Mucosa of stomach (tissue), 1 donor: Measurements from ENCODE around the gene FAN1.

Source experiments
- H3K27me3 ChIP-seq: one replicate; pipeline ENCODE4 v1.7.0; 2013; ENCODE audit warnings: mild to moderate bottlenecking, low read length; ENCODE audit not compliant: control insufficient read depth, insufficient read depth
- H3K36me3 ChIP-seq: one replicate; pipeline ENCODE4 v1.7.0; 2013; ENCODE audit warnings: low read length; ENCODE audit not compliant: control insufficient read depth, insufficient read depth
- H3K4me1 ChIP-seq: one replicate; pipeline ENCODE4 v1.7.0; 2013; ENCODE audit warnings: mild to moderate bottlenecking, low read length; ENCODE audit not compliant: control insufficient read depth, insufficient read depth
- H3K4me3 ChIP-seq: one replicate; pipeline ENCODE4 v1.7.0; 2013; ENCODE audit warnings: low read length
- H3K9ac ChIP-seq: one replicate; pipeline ENCODE4 v1.7.0; 2013; ENCODE audit warnings: mild to moderate bottlenecking, low read length, moderate library complexity
- H3K9me3 ChIP-seq: one replicate; pipeline ENCODE4 v1.7.0; 2013; ENCODE audit warnings: mild to moderate bottlenecking, low read length, moderate library complexity; ENCODE audit not compliant: control insufficient read depth
- donor health status: Pancreatic carcinoma.

FAN1 gene

DNA sequence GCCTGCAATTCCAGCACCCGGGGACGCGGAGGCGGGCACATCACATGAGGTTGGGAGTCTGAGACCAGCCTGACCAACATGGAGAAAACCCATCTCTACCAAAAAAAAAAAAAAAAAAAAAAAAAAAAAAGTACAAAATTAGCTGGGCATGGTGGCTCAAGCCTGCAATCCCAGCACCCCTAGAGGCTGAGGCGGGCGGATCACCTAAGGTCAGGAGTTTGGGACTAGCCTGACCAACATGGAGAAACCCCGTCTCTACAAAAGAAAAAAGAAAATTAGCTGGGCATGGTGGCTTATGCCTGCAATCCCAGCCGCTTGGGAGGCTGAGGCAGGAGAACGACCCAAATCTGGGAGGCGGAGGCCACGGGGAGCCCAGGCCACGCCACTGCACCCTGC lies 7.5 kb upstream of the FAN1 start:
- no peaks in the 10 kb centered on the region for H3K4me1 ChIP-seq
- H3K27me3 ChIP-seq = no peaks in the 10 kb centered on the region
- no peak overlapping the region for H3K4me3 ChIP-seq
- no peaks in the 10 kb centered on the region for H3K36me3 ChIP-seq
- H3K9me3 ChIP-seq = no peaks in the 10 kb centered on the region
- H3K9ac ChIP-seq = no peak overlapping the region

GRCh38 chr15:30901889-30902288 lies 1.8 kb upstream of the FAN1 start:
- no peak overlapping the region for H3K9ac ChIP-seq
- H3K9me3 ChIP-seq = no peaks in the 10 kb centered on the region
- no peak overlapping the region for H3K4me3 ChIP-seq
- H3K36me3 ChIP-seq = no peaks in the 10 kb centered on the region
- H3K27me3 ChIP-seq = no peaks in the 10 kb centered on the region
- H3K4me1 ChIP-seq = peaks cover 5% of the 10 kb centered on the region

- Histone ChIP-seq H3K4me3 (no peak overlapping the region), H3K9ac (no peak overlapping the region), H3K4me1 (peaks cover 5% of the 10 kb centered on the region), H3K9me3 (no peaks in the 10 kb centered on the region), H3K27me3 (no peaks in the 10 kb centered on the region), H3K36me3 (no peaks in the 10 kb centered on the region)
These were observed 1.1 kb downstream of the FAN1 start for GRCh38 chr15:30904812-30905211.

DNA sequence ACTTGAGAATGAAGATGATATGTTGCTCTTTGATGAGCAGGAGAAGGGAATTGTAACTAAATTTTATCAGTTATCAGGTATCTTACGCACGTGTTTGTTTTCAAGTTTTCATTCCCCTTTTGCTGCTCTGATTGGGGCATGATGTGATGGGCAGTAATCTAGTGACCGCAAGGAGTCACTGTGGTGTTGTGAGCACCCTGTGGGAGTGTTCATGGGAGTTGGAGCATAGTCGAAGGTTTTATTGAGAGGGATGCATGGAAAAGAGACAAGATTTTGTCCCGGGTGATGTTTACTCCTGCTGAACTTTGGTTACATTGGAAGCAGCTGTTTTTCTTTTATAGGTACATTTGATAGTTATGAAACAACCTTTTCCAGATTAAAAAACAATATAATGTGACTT lies 2.1 kb downstream of the FAN1 start:
- Histone ChIP-seq H3K36me3 (no peaks in the 10 kb centered on the region), H3K9me3 (no peaks in the 10 kb centered on the region), H3K4me3 (no peak overlapping the region), H3K9ac (no peak overlapping the region), H3K27me3 (no peaks in the 10 kb centered on the region), H3K4me1 (peaks cover 5% of the 10 kb centered on the region)

DNA sequence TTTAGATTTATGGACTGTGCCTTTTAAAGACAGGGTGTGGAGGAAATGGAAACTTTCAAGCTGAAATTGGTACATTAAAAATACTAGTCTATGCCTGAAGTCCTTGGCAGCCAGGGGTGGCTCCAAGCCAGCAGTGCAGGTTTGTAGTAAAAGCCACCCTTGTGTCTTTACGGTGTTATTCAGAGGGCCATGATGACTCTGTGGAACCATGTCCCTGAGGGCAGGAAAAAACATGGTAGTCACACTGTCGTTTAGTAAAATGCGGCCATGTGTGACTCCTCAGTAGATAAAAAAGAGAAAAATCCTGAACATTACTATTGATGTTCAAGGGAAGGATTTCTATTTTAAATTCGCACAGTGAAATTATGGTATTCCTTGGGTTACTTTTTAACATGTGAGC lies 2.7 kb downstream of the FAN1 start:
- Histone ChIP-seq H3K9me3 (no peaks in the 10 kb centered on the region), H3K4me3 (no peak overlapping the region), H3K4me1 (peaks cover 5% of the 10 kb centered on the region), H3K36me3 (no peaks in the 10 kb centered on the region), H3K9ac (no peak overlapping the region), H3K27me3 (no peaks in the 10 kb centered on the region)

GRCh38 chr15:30913761-30914160 lies 10.0 kb downstream of the FAN1 start:
- Histone ChIP-seq H3K27me3 (no peaks in the 10 kb centered on the region), H3K9me3 (no peaks in the 10 kb centered on the region), H3K9ac (no peak overlapping the region), H3K4me1 (no peaks in the 10 kb centered on the region), H3K4me3 (no peak overlapping the region), H3K36me3 (no peaks in the 10 kb centered on the region)

GRCh38 chr15:30917013-30917412 lies 13.3 kb downstream of the FAN1 start:
- no peaks in the 10 kb centered on the region for H3K9me3 ChIP-seq
- no peak overlapping the region for H3K4me3 ChIP-seq
- H3K9ac ChIP-seq = no peak overlapping the region
- no peaks in the 10 kb centered on the region for H3K36me3 ChIP-seq
- H3K27me3 ChIP-seq = no peaks in the 10 kb centered on the region
- peaks cover 10% of the 10 kb centered on the region for H3K4me1 ChIP-seq

- peaks cover 15% of the 10 kb centered on the region for H3K4me1 ChIP-seq
- no peak overlapping the region for H3K4me3 ChIP-seq
- H3K27me3 ChIP-seq = no peaks in the 10 kb centered on the region
- H3K36me3 ChIP-seq = no peaks in the 10 kb centered on the region
- no peak overlapping the region for H3K9ac ChIP-seq
- no peaks in the 10 kb centered on the region for H3K9me3 ChIP-seq
These were observed 14.0 kb downstream of the FAN1 start for GRCh38 chr15:30917675-30918074.

GRCh38 chr15:30918366-30918765 lies 14.7 kb downstream of the FAN1 start:
- no peaks in the 10 kb centered on the region for H3K27me3 ChIP-seq
- H3K4me1 ChIP-seq = peaks cover 22% of the 10 kb centered on the region
- no peak overlapping the region for H3K4me3 ChIP-seq
- no peaks in the 10 kb centered on the region for H3K36me3 ChIP-seq
- H3K9ac ChIP-seq = no peak overlapping the region
- H3K9me3 ChIP-seq = no peaks in the 10 kb centered on the region

DNA sequence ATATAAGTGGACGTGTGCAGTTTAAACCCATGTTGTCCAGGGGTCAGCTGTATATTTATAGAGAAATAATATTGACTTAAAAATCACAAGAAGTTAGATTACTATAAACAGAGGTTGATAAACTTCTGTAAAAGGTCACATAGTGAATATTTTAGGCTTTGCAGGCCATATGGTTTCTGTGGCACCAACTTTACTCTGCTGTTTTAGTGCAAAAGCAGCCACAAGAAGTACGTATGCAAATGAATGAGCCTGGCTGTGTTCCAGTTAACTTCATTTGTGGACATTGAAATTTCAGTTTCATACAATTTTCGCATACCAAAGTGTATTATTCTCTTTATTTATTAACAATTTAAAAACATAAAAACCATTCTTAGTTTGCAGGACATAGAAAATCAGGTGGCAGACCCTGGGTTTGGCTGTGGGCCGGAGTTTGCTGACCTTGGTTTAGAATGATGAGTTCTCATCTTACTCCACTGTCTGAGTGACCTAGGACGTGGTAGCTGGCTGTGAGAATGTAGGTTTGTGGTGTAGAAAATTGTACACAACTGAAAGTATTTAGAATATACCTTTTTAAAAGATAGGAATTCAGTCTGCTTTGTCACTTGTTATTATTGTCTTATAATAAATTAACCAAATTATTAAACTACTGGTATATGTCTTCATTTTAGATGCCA lies 16.3 kb downstream of the FAN1 start:
- Histone ChIP-seq H3K9ac (no peak overlapping the region), H3K9me3 (no peaks in the 10 kb centered on the region), H3K4me3 (no peak overlapping the region), H3K27me3 (no peaks in the 10 kb centered on the region), H3K4me1 (peaks cover 23% of the 10 kb centered on the region), H3K36me3 (no peaks in the 10 kb centered on the region)

- Histone ChIP-seq H3K27me3 (no peaks in the 10 kb centered on the region), H3K9me3 (no peaks in the 10 kb centered on the region), H3K4me1 (peaks cover 23% of the 10 kb centered on the region), H3K4me3 (no peak overlapping the region), H3K36me3 (peaks cover 4% of the 10 kb centered on the region), H3K9ac (no peak overlapping the region)
These were observed 17.4 kb downstream of the FAN1 start for GRCh38 chr15:30921106-30921505.

GRCh38 chr15:30921781-30922479 lies 18.2 kb downstream of the FAN1 start:
- no peaks in the 10 kb centered on the region for H3K9me3 ChIP-seq
- peak overlapping the region; percentile 9 for H3K9ac ChIP-seq
- H3K4me1 ChIP-seq = peaks cover 23% of the 10 kb centered on the region
- H3K4me3 ChIP-seq = no peak overlapping the region
- H3K36me3 ChIP-seq = peaks cover 5% of the 10 kb centered on the region
- H3K27me3 ChIP-seq = no peaks in the 10 kb centered on the region
